ENCODE data around the gene KLHL12.

The KLHL12 gene

GRCh38 chr1:202880961-202881460, 46.0 kb downstream of the KLHL12 start:
- no peak for DNase-seq (ENCODE audit: low read depth)

DNA sequence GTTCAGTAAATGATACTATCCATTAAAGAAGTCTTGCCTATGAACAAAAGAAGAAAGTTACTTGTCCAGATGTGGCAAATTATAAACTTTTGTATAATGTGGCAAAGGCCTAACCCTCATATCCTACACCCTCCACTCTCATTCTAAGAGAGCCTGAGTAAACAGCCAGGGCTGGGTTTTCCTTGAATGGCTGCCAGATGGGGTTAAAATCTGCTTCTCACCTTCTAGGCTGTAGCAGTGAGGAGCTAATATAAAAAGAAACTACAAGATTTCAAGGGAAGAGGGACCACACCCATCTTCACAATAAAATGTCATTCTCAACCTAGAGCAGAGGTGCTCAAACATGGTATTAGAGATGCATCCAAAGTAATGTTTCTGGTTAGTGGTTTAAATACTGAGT, 47.0 kb downstream of the KLHL12 start:
- DNase-seq (ENCODE audit: low read depth) = no peak

GRCh38 chr1:202879128-202879527, 47.9 kb downstream of the KLHL12 start:
- DNase-seq (ENCODE audit: low read depth) = no peak

DNA sequence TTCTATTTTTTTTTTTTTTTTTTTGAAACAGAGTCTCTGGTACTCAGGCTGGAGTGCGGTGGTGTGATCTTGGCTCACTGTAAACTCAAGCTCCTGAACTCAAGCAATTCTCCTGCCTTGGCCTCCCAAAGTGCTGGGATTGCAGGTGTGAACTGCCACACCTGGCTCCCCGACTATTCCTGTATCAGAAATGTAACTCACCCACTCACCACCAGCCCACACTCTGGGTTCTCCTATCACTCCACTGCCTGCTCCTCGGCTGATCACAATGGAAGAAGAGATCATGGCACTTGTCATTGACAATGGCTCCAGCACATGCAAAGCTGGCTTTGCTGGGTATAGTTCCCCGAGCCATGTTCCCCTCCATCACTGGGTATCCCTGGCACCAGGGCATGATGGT, 54.0 kb downstream of the KLHL12 start:
- no peak for DNase-seq (ENCODE audit: low read depth)

DNA sequence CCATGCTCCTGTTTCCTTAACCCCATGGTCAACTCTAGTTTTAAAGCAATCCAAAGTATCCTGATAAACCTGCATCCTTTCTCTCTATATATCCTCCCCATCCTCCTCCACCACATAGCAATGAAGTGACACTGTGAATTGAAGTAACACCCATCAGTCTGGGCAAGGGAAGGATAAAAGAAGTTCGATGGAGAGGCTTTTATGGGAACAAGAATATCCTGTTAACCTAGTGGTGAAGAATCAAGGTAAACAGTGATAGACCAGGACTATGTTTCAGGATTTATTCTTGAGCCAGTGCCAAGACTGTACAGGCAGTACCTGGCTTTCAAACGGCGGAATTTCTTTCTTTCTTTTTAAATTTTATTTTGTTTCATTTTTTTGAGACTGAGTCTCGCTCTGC, 55.7 kb downstream of the KLHL12 start:
- DNase-seq (ENCODE audit: low read depth) = no peak

DNA sequence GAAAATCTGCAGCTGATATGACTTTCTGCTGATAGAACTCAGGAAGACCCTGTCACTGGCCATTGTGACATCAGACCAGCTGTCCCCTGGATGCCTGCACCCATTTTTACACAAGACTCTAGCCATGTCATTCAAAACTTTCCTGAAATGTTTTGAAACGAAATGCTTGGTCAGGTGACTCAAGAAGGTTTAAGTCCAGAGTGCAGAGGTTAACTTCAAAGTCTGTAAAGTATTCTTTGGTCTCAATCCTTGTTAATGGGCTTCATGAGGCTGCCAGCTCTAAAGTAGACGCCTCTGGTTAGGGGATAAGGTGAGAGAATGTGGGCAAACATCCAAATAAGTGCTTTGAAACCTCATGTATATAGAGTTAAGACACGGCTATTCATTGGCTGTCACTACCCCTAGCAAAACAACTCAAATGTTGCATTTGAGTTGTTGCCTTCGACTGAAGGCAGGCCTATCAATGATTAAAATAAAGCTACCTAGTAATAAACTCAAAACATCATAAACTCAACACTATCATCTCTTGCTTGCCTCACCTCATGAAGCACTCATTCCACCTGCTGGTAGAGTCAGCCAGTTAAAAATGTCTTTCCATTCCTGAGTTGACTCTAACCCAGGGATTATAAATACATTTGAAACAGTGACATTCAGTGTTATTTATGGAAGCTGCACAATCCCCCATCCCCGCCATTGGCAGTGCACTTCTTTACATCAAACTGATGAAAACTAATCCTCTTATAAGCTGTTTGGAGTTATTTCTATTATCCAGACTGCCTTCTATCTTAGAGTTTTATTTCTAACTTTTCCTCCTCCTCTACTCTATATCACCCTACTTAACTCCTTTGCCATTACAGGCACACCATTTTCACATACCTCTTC, 64.1 kb downstream of the KLHL12 start:
- DNase-seq (ENCODE audit: low read depth) = no peak

DNA sequence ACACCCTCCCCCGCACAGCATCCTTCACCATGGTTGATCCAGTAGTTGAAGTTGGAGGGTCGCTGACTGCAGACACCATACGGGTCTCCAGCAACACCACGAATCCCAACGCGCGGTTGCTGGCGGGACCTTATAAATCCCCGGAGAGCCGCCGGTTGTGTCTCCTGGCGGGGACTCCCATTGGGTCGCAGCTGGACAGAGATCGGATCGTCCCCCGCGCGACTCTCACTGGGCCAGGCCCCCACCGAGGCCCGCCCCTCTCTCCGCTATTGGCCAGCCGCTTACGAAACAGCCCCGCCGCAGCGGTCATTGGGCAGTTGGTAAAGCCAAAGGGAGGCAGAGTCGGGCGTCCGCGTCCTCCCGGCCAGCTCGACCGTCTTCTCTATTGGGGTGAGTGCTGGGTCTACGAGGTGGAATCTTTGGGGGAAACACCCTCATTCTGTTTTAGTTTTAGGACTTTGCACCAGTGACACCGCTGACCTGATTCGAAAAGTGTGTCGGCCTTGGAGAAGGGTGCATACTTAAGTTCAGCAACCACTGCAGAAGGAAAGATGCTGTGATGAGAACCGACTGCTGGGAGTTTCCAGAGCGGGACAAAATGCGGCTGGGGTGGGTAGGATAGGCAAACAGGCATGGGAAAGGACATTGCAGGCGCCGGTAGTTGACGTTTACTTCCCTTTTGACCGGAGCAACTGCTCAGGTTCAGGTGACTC, 65.5 kb downstream of the KLHL12 start:
- DNase-seq (ENCODE audit: low read depth) = peak; percentile 94

- DNase-seq (ENCODE audit: low read depth) = peak; percentile 45
Observed at GRCh38 chr1:202860744-202861419, 66.2 kb downstream of the KLHL12 start.

GRCh38 chr1:202858789-202859414, 68.1 kb downstream of the KLHL12 start:
- DNase-seq (ENCODE audit: low read depth) = no peak

DNA sequence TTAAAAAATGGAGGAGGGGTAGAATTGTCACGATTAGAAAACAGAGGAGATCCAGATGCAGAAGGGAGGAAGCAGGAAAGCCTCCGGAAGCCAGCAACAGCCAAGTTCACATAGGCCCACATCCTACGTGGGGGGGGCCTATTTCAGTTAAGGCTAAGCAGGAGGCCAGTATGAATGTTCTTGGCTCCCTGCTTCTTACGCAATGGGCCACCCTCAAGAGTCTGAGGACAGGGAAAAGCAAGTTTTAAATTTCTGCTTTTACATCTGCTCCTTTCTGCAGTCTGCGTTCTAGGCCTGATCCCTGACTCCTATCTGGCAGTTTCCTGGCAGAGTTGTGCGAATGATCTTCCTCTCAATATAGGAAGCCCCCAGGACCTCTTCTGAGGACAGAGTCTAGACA, 68.7 kb downstream of the KLHL12 start:
- peak; percentile 82 for DNase-seq (ENCODE audit: low read depth)

DNA sequence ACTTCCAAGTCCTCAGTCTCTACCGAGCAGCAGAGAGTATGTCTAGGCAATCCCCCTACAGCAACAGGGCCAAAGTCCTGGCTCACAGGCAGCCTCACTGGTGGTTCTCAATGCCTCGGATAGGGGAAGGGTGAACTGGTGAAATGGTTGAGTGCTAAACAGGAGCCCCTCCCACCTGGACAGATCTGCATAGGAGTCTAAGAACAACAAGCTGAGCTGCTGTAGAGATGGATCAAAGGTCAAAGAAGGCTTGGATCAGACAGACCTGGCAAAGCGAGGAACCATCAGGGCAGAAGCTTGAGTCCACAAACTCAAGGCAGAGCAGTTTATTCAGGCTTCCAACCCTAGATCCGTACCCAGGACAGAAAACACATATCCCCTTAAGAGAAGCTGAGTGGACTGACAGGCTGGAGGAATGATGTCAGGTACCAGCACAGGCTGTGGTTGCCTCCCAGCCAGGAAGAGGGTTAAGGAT, 69.9 kb downstream of the KLHL12 start:
- DNase-seq (ENCODE audit: low read depth) = no peak

DNA sequence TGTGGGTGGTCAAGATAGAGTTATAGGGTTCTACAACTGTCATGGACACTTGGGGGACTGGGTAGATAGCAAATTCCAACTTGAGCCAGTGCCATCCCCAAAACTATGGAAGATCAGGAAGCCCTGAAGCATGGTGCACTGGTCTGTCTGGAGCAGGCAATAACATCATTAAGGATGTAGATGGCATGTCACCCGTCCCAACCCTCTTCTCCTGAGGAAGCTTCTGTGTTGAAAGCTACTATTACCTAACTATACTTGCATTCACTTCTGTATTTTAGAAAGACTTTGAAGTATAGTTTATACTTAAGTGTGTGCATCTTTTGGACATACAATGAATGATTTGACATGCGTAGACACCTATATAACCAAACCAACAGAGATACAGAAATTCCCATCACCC, 71.0 kb downstream of the KLHL12 start:
- DNase-seq (ENCODE audit: low read depth) = no peak

DNA sequence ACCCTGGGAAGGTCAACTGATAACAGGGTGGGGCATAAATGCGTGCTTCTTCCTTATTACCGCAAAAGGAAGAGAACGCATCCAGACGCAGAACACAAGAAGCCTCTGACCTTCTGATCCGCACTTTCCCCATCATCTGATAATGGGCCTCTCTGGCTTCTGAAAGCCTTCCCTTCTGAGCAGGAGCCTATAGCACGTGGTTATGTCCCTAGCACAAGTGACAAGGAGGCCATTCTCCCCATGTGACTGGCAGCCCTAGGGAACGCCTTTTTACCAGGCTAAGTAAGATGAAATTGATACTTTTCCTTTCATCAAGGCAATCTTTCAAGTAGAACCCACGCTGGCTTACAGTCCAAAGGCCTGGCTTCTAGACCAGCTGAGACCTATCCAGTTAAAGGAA, 72.2 kb downstream of the KLHL12 start:
- no peak for DNase-seq (ENCODE audit: low read depth)

DNA sequence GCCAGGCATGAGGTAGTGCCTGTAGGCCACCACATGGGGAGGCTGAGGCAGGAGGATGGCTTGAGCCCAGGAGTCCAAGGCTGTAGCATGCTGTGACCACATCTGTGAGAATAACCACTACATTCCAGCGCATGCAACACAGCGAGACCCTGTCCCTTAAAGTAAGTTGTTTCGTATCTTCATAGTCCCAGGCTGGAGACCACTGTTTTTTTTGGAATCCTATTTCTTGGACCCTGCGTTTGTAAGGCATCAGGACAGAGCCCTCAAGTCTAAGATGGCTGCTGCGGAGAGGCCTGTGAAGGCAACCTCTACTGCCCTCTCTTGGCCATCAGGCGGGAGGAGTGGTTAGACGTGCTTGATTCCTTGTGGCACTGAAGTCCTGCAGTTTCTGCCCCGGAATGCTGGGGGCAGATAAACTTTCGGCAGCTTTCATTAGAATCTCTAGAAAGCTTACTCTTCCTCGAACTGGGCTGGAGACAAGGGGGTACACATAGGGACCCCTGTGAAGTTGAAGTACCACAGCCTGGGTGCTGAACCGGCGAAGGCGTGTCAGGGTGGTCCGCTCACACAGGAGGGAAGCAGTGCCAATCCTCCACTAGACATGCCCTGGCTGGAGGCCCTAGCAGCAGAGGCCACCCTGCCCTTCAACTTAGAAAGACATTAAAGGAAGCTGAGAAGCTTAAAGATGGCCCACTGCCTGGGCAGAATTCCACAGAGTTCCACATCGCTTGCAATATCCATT, 74.7 kb downstream of the KLHL12 start:
- DNase-seq (ENCODE audit: low read depth) = peak; percentile 76

DNA sequence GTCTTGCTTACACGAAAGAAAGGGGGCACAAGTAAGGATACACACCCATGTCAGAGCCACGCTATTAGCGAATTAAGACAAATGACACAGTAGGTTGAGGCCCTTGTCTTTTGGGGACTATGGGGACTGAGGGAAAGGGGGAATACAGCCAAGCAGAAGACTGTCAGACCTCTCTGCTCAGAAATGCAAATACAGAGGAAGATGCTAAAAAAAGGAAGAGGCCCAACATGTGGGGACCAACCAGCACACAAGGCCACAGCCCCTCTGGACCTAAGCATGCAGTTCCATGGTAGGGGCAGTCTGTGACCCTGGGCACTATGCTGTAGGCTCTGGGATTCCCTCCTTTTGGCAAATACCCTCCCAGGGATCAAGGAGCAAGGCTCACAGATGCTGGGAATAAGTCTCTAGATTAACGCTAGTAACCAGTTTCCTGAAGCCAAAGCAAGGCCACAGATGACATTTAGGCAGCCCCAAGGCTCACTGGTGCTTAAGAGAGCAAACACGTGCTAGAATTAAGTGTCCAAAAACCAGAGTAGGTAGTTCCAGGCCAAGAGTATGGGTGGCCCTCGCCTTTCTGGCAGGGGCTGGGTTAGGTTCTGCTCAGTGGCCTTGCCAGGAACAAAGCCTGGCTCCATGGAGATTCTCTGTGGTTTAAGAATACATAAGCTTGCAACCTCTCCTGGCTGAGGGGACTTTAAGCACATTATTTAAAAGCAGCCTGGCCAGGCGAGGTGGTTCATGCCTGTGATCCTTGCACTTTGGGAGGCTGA, 76.3 kb downstream of the KLHL12 start:
- DNase-seq (ENCODE audit: low read depth) = no peak

DNA sequence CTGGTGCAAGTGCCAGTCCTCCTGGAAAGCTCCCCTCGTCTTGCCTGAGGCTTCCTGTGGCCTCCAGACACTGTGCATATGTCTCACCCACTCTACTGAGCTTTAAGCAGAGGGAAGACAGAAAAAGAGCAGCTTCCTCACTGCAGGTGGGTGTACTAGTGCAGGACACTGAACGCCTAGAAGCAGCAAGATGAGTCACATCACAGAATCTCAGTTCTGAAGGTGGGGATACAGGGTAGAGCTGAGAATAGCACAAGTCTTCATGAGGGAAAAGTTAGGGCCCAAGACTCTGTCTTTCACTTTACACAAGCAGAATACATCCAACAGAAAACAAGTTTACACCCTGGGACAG, 78.9 kb downstream of the KLHL12 start:
- DNase-seq (ENCODE audit: low read depth) = no peak

DNA sequence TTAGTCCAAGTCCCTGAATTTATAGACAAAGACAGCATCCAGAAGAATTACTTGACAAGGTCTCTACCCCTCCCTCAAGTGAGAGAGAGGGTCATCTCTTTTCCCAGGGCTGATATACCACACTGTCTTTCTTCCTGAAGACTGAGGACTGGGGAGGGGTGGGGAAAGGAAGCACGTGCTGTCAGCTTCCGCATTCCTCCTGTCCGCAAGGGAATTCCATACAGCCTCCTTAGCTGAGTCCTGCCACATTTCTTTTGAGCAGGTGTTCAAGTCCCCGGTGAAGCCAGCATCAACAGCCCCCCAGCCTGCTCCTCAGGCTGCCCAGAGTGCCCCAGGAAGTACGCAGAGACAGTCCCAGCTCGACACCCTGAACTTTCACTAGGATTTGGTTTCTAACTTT, 82.1 kb downstream of the KLHL12 start:
- DNase-seq (ENCODE audit: low read depth) = peak; percentile 34

- no peak for DNase-seq (ENCODE audit: low read depth)
Observed at GRCh38 chr1:202844259-202844658, 82.8 kb downstream of the KLHL12 start.

GRCh38 chr1:202843081-202843480, 84.0 kb downstream of the KLHL12 start:
- DNase-seq (ENCODE audit: low read depth) = no peak

Data from iris pigment epithelial cell (primary cell).